Measurements from ENCODE around the gene FGR.

Gene FGR

DNA sequence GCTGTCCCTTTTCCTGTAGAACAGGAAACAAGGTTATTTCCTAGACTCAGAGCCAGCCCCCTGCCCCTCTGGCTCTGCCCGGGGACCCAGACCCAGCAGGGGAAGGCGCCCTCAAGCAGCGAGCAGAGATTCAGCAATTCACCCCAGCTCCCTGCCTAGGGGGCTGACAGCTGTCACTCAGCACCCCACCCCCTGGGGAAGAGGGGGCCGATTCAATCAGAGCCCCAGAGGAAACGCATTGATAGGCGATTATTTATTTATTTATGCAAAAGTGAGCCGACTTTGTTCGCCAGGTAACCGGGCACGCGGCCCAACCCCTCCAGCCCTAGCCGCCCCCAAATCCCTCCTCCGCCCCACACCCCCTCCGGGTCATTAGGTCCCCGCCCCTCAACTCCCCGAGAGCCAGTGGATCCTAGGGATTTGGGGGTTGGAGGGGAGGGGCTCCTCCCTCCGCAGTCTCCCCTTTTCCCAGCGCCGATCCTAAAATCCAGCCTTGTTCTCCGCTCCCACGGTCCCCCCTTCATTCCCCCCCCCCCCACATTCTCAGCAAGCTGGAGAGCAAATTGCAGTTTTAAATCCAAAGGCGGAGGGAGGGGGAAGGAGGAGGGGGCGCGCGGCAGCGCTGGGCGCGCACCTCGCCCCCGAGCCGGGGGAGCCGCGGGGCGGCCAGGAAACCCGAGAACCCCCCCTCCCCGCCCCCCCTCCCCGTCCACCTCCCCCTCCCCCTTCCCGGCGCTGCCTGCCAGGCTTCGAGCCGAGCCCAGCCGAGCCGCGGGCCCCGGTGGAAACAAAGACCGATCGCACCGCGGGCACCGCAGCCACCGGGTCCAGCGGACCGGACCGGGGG, 32.3 kb downstream of the FGR start:
- Histone ChIP-seq H3K4me1 (ENCODE audit: low read depth, poor library complexity, severe bottlenecking) (peaks cover 24% of the 10 kb centered on the region), H2AFZ (ENCODE audit: low read depth) (peak overlapping the region; percentile 81)

GRCh38 chr1:27601771-27602461, 33.1 kb downstream of the FGR start:
- Histone ChIP-seq H3K9ac (no peak overlapping the region), H4K20me1 (ENCODE audit: insufficient read depth) (no peaks in the 10 kb centered on the region), H3K27ac (no peak overlapping the region), H2AFZ (ENCODE audit: low read depth) (no peak overlapping the region), H3K4me2 (peak overlapping the region; percentile 51; the same call in 1 of the 2 replicates), H3K4me3 (IDR thresholded peaks at IDR 0.05; ENCODE audit: insufficient read depth, low read depth, low read length) (no peak overlapping the region), H3K27me3 (ENCODE audit: insufficient read depth, low read depth) (no peaks in the 10 kb centered on the region), H3K36me3 (ENCODE audit: insufficient read depth) (no peaks in the 10 kb centered on the region), H3K4me1 (ENCODE audit: low read depth, poor library complexity, severe bottlenecking) (peaks cover 20% of the 10 kb centered on the region), H3K79me2 (ENCODE audit: insufficient read depth, low read depth) (no peaks in the 10 kb centered on the region)
- TF ChIP-seq CTCF (conservative IDR thresholded peaks at IDR 0.05; ENCODE audit: low read depth, low read length), result no peak

More for the DNA sequence above, 32.3 kb downstream of the FGR start:
- no peak for TF ChIP-seq CTCF (conservative IDR thresholded peaks at IDR 0.05; ENCODE audit: low read depth, low read length)
- H3K27ac ChIP-seq, result no peak overlapping the region
- peak overlapping the region; percentile 51; the same call in 1 of the 2 replicates for H3K4me2 ChIP-seq
- H3K27me3 ChIP-seq (ENCODE audit: insufficient read depth, low read depth), result no peaks in the 10 kb centered on the region
- no peak overlapping the region for H3K4me3 ChIP-seq (IDR thresholded peaks at IDR 0.05; ENCODE audit: insufficient read depth, low read depth, low read length)
- no peaks in the 10 kb centered on the region for H3K36me3 ChIP-seq (ENCODE audit: insufficient read depth)
- no peaks in the 10 kb centered on the region for H4K20me1 ChIP-seq (ENCODE audit: insufficient read depth)
- no peaks in the 10 kb centered on the region for H3K79me2 ChIP-seq (ENCODE audit: insufficient read depth, low read depth)
- H3K9ac ChIP-seq, result peak overlapping the region; percentile 57

DNA sequence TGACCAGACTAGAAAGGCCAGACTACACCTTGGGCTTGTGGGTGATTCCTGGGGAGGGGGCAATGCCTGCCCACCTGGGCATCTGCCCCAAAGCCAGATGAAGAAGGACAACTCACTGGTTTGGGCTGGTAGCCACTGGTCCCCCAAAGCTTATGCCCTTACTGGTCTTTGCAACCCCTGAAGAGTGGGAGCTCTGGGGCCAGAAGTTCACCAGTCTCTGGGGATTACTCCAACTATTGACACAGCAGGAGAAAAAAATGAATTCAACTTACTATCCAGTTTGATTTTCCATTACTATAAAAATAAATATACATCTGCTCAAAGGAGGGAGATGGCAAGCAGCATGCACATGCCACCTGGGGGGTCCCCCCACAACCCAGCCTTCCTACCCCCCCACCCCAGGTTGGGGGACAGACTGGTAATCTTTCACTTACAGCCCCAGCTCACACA, 33.6 kb downstream of the FGR start:
- H3K27ac ChIP-seq, result no peak overlapping the region

More for the DNA sequence above, 33.6 kb downstream of the FGR start:
- H3K27me3 ChIP-seq (ENCODE audit: insufficient read depth, low read depth), result no peaks in the 10 kb centered on the region
- no peak overlapping the region for H3K4me2 ChIP-seq
- no peaks in the 10 kb centered on the region for H3K36me3 ChIP-seq (ENCODE audit: insufficient read depth)
- no peaks in the 10 kb centered on the region for H3K79me2 ChIP-seq (ENCODE audit: insufficient read depth, low read depth)
- H4K20me1 ChIP-seq (ENCODE audit: insufficient read depth), result no peaks in the 10 kb centered on the region
- no peak overlapping the region for H2AFZ ChIP-seq (ENCODE audit: low read depth)
- H3K4me3 ChIP-seq (IDR thresholded peaks at IDR 0.05; ENCODE audit: insufficient read depth, low read depth, low read length), result no peak overlapping the region
- no peak overlapping the region for H3K9ac ChIP-seq
- TF ChIP-seq CTCF (conservative IDR thresholded peaks at IDR 0.05; ENCODE audit: low read depth, low read length), result no peak
- peaks cover 15% of the 10 kb centered on the region for H3K4me1 ChIP-seq (ENCODE audit: low read depth, poor library complexity, severe bottlenecking)
